C4-2B (cell line): ENCODE results near the gene PSMG1.
"Not testable (repeated sequence)": the region's sequence is repeated elsewhere in the genome, so short reads cannot be mapped to it uniquely, and the experiment has no call there.

Experiments used
- H3K27ac ChIP-seq: fragments of 450-650 bp; 2 replicates; pipeline ENCODE4 v1.5.1; 2017
- ZFX ChIP-seq: fragments of 450-650 bp; IDR thresholded peaks from 2 replicates; pipeline ENCODE4 v1.6.1; 2017
- TF ChIP-seq, protein P1 (sequence below): fragments of 450-650 bp; conservative IDR thresholded peaks from 2 replicates; pipeline ENCODE4 v1.5.1; 2017; ENCODE audit warnings: mild to moderate bottlenecking

PSMG1 gene

DNA sequence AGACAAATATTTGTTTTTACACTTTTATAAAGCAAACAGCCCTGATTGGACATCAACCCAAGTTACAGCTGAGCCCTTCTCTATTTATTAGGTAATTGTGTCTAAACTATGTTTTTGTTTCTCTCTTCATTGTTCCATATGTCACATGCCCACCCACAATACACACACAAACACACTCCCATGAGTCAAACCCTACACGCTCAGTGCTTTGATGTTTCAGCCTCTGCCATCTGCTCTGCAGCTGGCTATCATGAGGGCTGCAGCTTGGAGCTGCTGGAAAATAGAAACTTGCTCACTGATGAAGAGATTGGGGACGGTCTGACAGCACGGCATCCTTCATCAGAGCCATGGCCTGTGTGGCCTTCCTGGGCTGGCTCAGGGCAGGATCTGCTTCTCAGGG lies 41.7 kb downstream of the PSMG1 start:
- no peak overlapping the region for H3K27ac ChIP-seq
- TF ChIP-seq ZFX = no peak
- TF ChIP-seq, protein P1, sequence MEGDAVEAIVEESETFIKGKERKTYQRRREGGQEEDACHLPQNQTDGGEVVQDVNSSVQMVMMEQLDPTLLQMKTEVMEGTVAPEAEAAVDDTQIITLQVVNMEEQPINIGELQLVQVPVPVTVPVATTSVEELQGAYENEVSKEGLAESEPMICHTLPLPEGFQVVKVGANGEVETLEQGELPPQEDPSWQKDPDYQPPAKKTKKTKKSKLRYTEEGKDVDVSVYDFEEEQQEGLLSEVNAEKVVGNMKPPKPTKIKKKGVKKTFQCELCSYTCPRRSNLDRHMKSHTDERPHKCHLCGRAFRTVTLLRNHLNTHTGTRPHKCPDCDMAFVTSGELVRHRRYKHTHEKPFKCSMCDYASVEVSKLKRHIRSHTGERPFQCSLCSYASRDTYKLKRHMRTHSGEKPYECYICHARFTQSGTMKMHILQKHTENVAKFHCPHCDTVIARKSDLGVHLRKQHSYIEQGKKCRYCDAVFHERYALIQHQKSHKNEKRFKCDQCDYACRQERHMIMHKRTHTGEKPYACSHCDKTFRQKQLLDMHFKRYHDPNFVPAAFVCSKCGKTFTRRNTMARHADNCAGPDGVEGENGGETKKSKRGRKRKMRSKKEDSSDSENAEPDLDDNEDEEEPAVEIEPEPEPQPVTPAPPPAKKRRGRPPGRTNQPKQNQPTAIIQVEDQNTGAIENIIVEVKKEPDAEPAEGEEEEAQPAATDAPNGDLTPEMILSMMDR = no peak

DNA sequence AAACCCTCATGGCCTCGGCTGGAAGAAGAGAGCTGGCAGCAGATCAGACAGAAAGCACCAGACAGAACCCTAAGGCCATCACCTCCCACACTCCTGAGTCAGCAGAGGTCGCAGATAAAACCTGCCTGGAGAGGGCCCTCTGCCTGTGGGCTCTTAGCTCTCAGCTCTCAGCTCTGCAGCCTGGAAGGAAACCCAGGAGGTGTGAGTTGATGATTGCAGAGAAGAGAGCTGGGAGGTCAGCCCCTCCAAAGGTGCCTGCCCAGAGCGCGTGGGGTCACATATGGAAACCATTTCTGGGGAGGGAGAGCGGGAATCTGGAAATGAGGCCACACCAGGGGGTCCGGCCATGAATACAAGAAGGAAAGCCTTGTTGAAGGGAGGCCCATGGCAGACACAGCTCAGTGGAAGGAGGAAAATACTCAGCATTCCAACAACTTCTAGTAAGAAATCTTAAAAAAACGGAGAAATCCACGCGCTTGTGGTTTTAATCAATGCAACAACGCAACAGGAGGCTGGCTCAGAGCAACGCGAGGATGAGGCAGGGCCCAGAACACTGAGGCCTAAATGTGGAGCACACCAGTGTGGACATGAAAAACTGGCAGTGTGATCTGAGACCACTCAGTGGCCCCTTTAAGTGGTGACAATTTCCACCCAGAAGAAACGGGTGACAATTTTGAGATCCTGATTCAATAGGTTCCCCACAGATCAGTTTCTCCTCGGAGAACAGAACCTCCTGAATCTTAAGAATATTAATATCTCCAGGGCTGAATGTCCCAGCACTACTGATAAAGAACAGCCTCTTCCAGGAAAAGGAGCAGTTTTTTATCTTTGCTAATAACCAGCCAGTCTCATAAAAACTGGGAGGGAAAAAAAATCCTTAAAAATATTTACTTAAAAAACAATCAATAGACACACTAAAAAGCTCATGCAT lies 45.7 kb downstream of the PSMG1 start:
- no peak for TF ChIP-seq ZFX
- TF ChIP-seq, protein P1 = 0 out of 2 replicates have a peak, but pooled peaks have one; percentile 60
- H3K27ac ChIP-seq = no peak overlapping the region

DNA sequence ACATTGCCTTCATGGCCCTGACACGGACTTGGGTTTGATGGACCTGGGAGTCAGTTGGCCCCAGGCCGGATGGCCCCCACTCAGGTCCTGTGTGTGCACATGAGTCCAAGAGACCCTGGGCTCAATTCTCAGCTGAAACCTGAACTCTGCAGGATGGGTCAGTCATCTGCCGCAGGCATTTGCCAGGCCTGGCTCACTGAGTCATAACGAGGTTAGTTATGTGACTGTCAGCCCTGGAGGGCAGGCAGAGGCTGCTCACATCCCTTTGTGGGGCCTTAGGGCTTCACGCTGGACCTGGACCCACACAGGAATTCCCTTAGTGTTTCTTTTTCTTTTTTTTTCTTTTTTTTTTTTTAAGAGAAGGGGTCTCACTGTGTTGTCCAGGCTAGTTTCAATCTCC lies 46.5 kb downstream of the PSMG1 start:
- no peak overlapping the region for H3K27ac ChIP-seq
- TF ChIP-seq, protein P1 = no peak
- no peak for TF ChIP-seq ZFX

DNA sequence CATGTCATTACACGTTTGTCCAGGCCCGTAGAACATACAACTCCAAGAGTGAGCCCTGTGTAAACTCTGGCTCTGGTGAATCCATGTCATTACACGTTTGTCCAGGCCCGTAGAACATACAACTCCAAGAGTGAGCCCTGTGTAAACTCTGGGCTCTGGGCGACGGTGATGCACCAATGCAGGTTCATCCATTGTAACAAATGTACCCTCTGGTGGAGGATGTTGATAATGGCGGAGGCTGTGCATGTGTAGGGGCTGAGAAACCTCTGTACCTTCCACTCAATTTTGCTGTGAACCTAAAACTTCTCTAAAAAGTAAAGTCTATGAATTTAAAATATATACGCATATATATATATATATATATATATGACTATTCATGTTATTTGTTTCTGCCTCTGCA lies 47.1 kb downstream of the PSMG1 start:
- TF ChIP-seq, protein P1 = peak; percentile 10; the same call in 1 of the 2 replicates

DNA sequence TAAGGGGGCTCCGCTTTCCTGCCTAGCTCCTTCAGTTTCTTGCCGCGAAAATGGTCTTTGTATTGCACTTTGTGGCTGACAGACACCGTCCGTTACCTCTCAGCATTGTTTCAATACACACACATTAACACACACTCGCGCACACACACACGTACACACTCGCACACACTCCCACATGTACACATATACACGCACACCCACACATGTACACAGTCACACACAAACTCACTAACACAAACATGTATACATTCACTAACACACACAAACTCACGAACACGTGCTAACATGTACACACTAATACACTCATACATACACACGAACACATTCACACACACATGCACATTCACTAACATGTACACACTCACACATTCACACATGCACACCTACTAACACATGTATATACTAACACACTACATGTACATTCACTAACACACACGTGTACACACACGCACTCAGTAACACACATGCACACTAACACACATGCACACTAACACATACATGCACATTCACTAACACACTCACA lies 48.9 kb downstream of the PSMG1 start:
- no peak overlapping the region for H3K27ac ChIP-seq
- no peak for TF ChIP-seq ZFX
- TF ChIP-seq, protein P1 = no peak

More for the DNA sequence above, 47.1 kb downstream of the PSMG1 start:
- H3K27ac ChIP-seq = not testable (repeated sequence)

DNA sequence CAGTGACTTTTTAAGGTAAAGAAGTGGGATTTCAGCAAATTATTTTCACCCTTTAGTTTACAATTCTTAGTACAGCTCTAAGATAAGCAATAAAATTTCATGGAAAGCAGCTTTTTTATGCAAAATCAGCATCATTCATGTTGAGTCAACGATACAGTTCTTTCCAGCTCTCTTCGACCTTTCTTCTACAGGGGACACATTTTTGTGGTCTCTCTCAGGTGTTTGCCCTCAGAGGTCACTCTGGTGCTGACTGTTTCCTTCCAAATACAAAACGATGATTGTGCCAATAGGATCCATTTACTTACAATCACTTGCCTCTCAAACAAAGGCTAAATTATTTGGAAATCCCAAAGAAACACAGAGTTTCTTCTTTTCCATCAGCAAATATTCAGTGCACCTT lies 51.0 kb downstream of the PSMG1 start:
- H3K27ac ChIP-seq = no peak overlapping the region
- TF ChIP-seq, protein P1 = no peak
- no peak for TF ChIP-seq ZFX

DNA sequence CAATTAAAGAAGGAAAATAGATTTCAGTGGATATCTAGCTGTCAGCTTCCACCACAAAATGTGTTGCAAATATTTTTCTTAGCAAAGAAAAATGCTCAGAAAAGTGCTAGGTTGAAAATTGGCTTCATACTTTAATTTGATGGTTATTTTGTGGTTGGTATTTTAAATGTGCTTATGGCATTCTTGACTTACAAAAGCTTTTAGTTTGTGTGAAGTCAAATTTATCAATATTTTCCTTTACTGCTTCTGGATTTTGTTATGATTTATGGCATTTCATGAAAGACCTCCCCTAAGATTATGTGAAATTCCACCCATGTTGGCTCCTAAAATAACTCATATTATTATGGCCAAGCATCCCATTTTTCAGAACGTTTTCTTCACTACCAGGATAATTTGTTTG lies 51.5 kb downstream of the PSMG1 start:
- TF ChIP-seq ZFX = no peak
- TF ChIP-seq, protein P1 = no peak
- no peak overlapping the region for H3K27ac ChIP-seq
